NCI-H2196 treated with DMSO at 0.1 percent for 48 hours (cell line): ENCODE measurements around the gene EBP.

Source experiments
- DNase-seq: peaks from one replicate; lab custom pipeline; 2025; ENCODE audit not compliant: unreplicated experiment; lab: John Stamatoyannopoulos, UW

EBP gene

GRCh38 chrX:48574270-48575266 is 53.0 kb downstream of the EBP start, which contains the start of gene RBM3:
RBM3 (plus strand) TSS chrX:48574484; CDS start chrX:48575181, 697 bp downstream.
- peak; percentile 70 for DNase-seq

DNA sequence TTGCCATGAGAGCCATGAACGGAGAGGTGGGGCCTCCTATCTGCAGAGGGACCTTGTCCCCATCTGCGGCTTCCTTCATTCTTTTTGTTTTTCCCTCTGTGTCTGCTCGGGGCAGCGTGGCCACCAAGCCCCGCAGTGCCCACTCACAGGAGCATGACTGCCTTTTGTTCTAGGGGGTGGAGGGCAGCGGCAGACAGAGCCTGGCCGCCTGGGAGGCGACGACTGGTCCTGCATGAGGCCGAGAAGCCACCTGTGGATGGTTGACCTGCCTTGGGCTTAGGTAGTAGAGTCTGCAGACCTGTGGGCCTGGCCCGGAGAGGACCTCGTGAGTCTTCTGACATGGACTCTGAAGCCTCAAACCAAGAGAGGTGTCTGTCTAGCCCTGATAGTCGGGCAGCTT is 54.0 kb downstream of the EBP start:
- DNase-seq, result no peak

GRCh38 chrX:48576108-48576507 is 54.5 kb downstream of the EBP start:
- DNase-seq, result no peak
